Measurements from ENCODE around the gene MSH3.
"Not testable (repeated sequence)": the region's sequence is repeated elsewhere in the genome, so short reads cannot be mapped to it uniquely, and the experiment has no call there.

Gene MSH3

DNA sequence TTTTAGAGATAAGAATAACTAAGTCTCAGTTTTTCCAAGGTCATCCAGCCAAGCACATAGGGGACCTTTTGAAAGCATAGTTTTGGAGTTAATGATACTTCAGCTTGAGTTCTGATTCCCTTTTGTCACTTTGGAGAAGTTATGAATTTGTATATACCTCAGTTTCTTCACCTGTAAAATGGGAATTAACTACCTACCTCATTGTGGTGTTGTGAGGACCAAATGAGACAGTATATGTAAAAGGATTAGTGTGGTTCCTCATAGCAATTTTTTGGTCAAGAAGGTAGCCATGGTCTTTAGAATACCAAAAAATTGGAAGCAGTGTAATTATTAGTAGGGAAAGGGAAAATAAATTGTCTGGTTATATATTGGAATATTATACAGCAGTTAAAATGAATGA lies 98.0 kb downstream of the MSH3 start:
- DNase-seq (ENCODE audit: extremely low read depth in 1 of 2, low read depth in 1 of 2), result no peak

DNA sequence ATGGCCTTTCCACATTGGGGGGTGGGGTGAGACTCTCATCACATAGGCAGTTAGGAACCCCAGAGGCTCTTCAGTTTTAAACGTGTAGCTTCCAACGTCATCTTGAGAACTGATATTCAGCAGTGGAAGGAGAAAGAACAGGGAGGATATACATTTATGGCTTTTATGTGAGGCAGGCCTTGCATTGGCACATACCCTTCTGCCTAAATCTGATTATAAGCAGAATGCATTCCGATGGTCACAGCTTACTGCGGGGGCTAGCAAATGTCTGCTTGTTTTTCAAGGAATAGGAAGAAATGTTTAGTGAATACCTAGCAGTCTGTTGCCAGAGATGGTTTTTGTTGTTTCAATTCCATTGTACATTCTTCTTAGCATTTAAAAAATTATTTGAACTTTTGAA lies 99.3 kb downstream of the MSH3 start:
- DNase-seq (ENCODE audit: extremely low read depth in 1 of 2, low read depth in 1 of 2), result no peak

DNA sequence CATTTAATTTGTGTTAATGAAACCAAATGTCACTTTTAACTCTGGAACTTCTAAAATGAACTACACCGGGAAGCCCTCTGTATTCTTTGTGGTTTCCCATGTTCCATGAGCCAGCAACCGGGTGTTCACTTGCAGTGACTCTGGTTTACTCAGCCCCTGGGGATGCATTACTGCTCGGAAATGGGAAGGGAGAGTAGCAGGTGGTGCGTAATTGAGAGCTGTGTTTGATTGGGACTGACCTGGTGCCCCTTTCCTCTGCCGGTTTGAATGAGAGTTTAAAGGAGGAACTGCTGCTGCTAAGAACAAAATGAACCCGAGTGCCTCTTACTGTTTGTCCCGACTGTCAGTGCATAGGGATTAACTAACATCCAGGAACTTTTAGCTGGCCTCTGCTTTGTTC lies 100.4 kb downstream of the MSH3 start:
- DNase-seq (ENCODE audit: extremely low read depth in 1 of 2, low read depth in 1 of 2), result peak; percentile 27 to 67

DNA sequence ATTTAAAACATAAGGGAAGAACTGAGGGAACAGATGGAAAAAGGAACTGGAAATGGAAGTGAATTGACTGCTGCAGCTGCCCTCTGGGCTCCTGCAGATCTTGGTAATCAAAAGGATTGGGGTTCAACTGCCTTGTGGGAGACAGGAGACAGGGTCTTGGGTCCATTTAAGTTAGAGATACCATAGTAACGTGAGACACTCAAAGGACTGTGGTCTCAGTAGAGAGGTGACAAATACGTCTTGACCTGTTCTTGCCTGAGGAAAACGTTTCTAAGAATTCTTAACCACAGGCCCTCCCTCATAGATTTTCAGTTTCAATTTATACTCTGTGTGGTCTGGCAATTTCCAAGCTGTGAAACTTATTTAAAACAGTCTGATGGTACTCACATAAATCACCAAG lies 101.2 kb downstream of the MSH3 start:
- peak in 1 of 2 donors; percentile 9 for DNase-seq (ENCODE audit: extremely low read depth in 1 of 2, low read depth in 1 of 2)

DNA sequence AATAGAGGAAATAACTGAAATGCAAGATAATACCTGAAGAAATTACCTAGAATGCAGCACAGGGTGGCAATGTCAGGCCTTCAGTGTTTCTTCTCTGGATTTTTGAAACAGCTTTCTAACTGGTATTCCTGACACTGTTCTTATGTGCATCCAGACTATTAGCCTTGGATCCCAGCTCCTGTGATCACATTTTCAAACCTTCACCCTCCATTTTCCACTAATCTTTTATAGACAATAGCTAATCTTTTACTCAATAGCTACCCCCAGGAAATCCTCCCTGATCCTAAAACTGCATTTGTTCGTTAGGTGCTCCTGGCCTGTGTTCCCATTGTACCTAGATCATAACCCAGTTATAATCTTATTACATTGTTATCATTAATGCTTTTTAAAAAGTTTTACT lies 101.8 kb downstream of the MSH3 start:
- no peak for DNase-seq (ENCODE audit: extremely low read depth in 1 of 2, low read depth in 1 of 2)

DNA sequence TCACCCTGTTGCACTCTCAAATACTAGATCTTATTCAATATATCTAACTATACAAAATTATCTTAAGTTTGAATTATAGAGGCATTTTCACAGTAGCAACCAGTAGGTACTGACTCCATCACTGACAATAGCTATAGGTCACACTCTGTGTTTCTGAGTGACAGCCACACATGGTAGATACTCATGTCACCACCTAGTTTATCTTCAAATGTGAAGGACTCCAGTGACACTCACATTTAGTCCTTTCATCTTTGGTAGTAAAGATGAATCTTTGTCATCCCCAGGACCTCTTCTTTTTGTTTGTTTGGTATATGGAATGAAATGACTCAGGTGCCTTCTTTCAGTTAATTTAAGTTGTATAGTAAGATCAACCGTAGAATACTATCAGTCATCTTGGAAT lies 102.8 kb downstream of the MSH3 start:
- no peak for DNase-seq (ENCODE audit: extremely low read depth in 1 of 2, low read depth in 1 of 2)

DNA sequence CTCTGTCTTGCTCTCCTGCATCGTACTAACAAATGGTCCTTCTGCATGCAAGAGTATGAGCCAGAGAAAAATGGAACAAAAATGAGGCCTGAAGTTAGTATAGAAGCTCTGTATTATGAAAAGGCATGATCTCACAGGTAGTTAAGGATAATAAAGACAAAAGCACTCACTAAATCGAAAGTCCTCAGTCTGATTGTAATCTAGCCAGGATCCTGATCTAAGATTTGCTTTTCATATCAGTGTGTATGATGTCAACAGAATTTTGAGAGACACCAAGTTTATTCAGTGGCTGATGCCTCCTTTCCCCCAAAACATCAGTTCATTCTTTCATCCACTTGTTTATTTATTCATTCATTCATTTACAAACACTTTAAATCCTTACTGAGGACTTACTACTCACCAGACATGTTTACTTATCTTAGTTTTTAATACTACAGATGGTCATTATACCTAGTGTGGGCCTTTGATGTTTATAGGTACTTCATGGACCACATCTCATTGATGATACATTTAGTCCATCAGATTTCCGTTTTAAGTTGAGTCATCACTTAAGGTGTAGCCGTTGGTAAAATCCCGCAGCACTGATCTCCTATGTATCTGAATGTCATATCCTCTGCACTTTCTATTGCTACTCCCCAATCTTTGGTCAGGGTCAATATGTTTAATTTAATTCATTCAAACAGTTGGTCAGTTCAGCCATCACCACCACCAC lies 105.6 kb downstream of the MSH3 start:
- DNase-seq (ENCODE audit: extremely low read depth in 1 of 2, low read depth in 1 of 2), result no peak

DNA sequence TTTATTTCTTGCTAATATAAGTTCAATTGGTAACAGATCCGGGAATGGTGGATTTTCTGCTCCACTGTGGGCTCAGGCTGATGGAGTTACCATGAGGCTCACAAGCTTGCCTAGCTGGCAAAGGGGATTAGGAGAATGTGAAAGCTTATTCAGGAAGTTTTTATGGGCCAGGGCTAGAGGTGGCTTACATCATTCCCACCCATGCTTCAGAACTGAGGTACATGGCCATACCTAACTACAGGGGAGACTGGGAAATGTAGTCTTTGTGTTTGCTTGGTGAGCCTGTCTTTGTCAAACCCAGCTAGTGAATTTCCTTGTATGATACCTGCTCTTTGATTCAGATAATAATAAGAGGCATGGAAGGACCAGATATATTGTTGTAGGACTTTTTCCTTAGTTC lies 106.2 kb downstream of the MSH3 start:
- DNase-seq (ENCODE audit: extremely low read depth in 1 of 2, low read depth in 1 of 2), result no peak

DNA sequence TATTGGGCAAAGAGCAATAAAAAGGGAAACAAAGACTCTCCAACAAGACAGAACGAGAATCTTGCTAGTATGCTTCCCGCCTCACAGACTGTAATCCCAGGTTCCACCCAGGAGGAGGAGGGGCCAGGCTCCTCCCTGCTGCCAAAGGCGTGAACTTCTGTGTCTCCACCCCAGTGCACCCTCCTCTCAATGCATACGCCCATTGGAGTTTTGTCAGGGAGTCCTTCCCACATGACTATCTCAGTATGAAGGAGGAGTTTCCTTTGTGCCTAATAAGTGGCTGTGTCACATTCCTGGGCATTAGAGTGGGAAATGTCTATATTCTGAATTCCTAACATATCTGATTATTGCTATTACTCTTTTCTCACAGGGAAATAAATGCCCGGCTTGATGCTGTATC lies 106.7 kb downstream of the MSH3 start:
- no peak for DNase-seq (ENCODE audit: extremely low read depth in 1 of 2, low read depth in 1 of 2)

DNA sequence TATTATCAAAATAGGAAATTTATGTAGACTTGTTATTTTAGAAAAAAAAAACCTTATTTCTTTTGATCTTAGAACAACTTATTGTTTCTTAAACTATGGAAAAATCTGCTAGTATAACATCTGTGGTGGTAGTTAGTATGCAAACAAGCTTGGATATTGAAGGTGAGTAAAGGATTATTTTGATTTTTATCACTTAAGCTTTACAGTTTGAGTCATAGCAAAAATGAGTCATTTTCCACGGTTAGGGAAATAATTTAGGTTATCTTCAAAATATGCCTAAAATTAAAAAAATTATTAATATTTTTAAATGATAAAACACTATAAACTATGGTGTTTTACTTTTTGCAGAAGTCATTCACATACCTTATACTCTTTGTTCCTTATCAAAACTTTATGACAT lies 107.5 kb downstream of the MSH3 start:
- DNase-seq (ENCODE audit: extremely low read depth in 1 of 2, low read depth in 1 of 2), result no peak

DNA sequence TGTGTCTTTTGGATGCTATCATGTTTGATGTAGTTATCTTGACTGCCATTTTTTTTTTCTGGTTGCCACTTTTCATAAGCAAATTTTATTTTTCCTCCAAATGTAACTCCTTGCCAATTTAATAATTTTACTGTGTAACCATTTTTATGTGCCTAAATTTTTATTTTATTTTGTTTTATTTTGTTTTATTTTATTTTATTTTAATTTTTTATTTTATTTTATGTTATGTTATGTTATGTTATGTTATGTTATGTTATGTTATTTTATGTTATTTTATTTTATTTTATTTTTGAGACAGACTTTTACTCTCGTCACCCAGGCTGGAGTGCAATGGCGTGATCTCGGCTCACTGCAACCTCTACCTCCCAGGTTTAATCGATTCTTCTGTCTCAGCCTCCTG lies 108.1 kb downstream of the MSH3 start:
- DNase-seq (ENCODE audit: extremely low read depth in 1 of 2, low read depth in 1 of 2), result no peak

DNA sequence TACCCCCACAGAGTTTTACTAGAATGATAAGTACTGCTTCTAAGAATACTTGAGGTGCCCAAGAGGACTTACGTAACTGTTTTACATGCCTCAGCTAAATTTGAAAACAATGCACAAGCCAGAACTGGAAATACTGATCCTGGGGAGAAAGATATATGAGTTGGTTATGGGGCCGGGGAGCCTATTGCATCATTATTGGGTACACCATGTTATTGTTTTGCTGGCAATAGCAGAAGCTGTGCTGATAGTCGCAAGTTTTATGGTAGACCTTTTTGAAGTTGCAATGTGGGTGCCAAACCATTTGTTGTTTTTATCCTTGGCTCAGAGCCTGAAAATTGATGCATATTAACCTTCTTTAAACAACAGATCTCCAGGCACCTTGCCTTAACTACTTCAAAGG lies 108.8 kb downstream of the MSH3 start:
- no peak for DNase-seq (ENCODE audit: extremely low read depth in 1 of 2, low read depth in 1 of 2)

DNA sequence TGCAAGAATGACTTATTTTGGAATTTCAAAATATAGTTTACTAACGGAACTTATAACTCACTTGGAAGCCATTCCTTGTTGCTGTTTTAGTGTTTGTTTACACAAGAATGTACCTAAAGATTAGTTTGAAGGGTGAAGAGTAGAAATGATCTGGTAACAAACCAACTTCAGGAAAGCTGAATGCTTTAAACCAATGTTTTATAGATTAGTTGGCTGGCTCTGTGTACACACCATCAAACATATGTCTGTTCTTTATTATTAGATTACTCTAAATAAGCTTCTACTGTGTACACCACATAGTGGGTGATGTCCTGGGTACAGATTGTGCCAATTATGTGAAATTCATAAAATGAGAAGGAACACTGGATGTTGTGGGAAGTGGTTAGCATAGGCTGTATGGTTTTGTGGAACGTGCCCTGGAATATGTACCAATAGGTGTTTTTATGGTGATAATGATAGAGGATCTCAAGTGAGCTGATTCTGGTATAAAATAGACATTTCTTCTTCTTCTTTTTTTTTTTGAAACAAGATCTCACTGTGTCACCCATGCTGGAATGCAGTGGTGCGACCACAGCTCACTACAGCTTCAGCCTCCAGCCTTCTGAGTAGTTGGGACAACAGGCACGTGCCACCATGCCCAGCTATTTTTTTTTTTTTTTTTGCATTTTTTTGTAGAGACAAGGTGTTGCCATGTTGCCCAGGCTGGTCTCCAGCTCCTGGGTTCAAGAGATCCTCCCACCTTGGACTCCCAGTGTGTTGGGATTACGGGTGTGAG lies 109.6 kb downstream of the MSH3 start:
- no peak for DNase-seq (ENCODE audit: extremely low read depth in 1 of 2, low read depth in 1 of 2)

DNA sequence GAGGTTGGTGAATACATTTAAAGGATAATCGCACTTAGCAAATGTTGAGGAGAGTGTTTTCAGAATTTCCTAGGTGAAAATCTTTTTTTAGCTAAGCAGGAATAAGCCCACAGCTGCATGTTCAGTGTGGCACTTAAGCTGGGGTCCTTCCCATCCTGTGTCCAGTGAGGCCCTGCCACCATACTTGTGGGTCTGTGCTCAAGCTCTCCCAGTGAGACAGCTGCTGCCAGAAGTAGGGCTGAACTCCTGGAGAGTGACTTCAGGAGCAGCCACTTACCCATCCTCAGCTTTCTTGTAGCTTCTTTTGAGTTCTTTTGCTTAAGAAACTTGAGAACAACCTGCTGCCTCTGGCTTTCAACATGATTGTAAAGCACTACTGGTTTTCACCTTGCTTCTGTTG lies 110.3 kb downstream of the MSH3 start:
- DNase-seq (ENCODE audit: extremely low read depth in 1 of 2, low read depth in 1 of 2), result no peak

DNA sequence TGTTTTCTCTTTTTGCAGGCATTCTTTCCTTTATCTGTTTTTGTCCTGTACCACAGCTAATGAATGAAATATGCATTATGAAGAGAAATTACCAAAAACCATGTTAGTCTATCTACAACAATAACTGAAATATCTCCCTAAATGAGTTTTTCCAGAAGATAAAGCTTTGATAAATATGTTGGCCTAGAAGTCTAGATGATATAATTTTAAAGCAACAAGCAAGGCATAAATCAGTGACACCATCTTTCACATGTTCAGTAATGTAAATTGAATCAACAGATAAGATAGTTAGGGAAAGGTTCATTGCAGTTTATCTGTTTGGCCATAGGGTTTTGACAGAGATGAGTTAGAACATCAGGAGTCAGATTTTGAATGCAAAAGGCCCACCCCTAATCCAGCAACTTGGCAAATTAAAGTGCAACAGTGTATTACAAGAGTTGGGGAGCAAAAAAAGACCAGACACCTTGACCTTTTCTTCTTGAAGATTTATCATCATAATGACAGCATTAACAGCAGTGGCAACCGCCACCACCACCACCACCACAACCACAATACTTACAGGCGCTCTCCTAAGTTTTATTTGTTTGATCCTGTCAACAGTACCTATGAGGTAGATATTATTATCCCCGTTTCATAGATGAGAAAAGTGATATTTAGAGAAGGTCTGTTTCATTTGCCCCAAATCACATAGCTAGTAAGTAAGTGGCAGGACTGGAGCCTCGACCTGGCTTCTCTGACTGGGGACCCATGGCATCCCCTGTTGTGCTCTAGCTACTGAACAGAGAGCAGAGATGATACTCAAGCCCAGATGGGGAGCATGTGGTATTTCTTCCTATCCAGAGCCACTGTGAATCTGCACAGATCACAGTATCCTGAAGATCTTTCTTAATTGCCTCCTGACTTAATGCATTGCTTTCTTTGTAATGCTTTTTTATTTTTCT lies 123.2 kb downstream of the MSH3 start:
- DNase-seq (ENCODE audit: extremely low read depth in 1 of 2, low read depth in 1 of 2), result no peak

DNA sequence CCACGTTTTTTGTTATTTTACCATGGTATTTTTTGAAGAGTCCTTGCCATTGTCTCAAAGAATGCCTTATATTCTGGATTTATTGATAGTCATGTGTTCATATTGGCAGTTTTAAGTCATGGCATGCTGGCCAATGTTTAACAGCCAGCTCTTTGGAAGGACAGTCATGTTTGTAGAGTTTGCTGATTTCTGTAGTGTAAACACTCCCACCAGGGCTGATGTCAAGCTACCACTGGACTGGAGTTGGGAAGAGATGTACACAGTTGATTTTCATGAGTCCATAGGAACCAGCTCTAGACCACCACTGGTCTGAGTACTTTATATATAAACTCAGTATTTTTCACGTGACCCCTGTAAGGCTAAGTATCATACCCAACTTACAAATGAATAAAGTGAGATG lies 125.6 kb downstream of the MSH3 start:
- DNase-seq (ENCODE audit: extremely low read depth in 1 of 2, low read depth in 1 of 2), result no peak

DNA sequence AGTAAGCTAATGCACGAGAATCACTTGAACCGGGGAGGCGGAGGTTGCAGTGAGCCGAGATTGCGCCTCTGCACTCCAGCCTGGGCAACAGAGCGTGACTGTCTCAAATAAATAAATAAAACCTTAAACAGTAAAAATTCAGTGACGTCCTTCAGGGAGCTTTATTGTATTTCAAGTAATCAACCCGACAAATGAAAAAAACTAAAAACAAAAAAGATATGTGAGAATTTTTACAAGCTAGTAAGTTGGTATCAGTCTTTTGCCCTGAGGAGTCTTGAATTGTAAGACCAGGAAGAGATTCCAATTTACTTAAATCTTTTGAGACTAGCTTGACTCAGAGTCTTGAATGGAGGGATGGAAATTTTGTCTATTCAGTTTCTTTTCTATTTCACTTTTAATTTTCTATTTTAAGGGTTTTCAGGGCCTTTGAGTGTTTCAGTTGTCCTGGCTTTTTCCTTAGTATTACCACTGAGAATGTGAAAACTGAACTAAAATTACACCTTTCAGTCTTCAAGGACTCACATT lies 126.4 kb downstream of the MSH3 start:
- no peak for DNase-seq (ENCODE audit: extremely low read depth in 1 of 2, low read depth in 1 of 2)

DNA sequence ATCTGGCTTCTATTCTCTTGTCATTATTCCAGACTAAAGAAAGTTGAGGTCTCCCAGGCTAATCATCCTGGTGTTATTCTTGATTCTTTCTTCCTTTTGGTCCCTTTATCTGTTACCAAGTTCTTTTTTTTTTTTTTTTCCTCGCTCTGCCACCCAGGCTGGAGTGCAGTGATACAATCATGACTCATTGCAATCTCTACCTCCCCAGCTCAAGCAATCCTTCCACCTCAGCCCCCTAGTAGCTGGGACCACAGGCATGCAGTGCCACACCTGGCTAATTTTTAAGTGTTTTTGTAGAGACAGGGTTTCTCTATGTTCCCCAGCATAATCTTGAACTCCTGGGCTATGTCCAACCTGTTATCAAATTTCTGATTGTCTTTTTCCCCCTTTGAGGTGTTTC lies 126.9 kb downstream of the MSH3 start:
- no peak for DNase-seq (ENCODE audit: extremely low read depth in 1 of 2, low read depth in 1 of 2)

DNA sequence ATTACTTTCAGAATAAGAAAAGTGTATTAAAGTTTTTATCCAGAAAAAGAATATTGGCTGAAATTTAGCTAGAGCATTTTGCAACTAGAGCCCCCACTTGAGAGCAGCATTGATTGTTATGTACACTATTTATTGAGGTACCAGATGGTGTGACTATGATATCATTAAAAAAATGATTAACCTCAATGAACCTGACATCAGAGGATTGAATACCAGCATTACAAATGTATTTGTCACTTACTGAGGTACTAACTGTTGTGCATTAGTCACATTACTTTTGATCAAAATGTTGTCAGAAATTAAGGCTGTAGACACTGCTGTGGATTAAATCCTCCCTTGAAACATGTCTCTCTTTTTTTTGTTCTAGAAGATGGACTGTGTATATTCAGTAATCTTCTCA lies 128.2 kb downstream of the MSH3 start:
- no peak for DNase-seq (ENCODE audit: extremely low read depth in 1 of 2, low read depth in 1 of 2)

DNA sequence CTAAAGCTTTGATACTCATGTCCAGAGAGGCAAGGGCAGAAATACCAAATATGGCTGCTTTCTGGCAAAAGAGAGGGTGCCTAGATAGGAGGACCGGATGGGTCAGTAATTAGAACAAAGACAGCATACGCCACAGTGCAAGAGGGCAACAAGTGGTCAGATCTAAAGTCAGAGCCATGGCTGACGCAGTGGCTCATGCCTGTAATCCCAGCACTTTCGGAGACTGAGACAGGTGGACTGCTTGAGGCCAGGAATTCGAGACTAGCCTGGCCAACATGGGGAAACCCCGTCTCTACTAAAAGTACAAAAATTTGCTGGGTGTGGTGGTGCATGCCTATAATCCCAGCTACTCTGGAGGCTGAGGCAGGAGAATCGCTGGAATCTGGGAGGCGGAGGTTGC lies 129.3 kb downstream of the MSH3 start:
- DNase-seq (ENCODE audit: extremely low read depth in 1 of 2, low read depth in 1 of 2), result not testable (repeated sequence)

DNA sequence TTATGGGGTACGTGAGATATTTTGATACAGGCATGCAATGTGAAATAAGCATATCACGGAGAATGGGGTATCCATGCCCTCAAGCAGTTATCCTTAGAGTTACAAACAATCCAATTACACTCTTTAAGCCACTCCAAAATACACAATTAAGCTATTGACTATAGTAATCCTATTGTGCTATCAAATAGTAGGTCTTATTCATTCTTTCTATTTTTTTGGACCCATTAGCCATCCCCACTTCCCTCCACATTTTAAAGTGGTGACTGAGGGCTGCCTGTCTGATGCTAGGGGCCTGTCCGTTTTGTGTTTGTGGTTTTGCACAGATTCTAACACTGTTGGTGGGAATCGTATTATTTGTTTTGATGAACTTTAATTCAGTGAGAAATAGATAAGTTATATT lies 130.0 kb downstream of the MSH3 start:
- DNase-seq (ENCODE audit: extremely low read depth in 1 of 2, low read depth in 1 of 2), result no peak
